Gastroesophageal sphincter (tissue), 4 donors: ENCODE data around the gene DENND1B. TPM values are rescaled to one million over a fixed set of nuclear protein-coding genes. Genes with fewer than 3 reads are reported as not detected.

ENCODE experiments used
- ATAC-seq: fragments of 150-250 bp; one replicate; pipeline ENCODE4 v1.9.1; 2016; ENCODE audit warnings: mild to moderate bottlenecking, moderate library complexity
- H3K27ac ChIP-seq, 4 donors: fragments of 200-600 bp; sonication (generic) in 3 of 4; 1 replicate in 3 of 4; 2 replicates in 1 of 4; pipeline ENCODE4 v1.5.1; 2016 to 2019
- H3K27me3 ChIP-seq: fragments of 200-600 bp; sonication (generic); one replicate; pipeline ENCODE4 v1.5.1; 2019
- H3K36me3 ChIP-seq, 2 donors: fragments of 200-600 bp; sonication (generic); one replicate each; pipeline ENCODE4 v1.5.1; 2019; ENCODE audit warnings: control low read depth in 1 of 2
- H3K4me1 ChIP-seq, 3 donors: fragments of 200-600 bp; sonication (generic); 1 replicate in 2 of 3; 2 replicates in 1 of 3; pipeline ENCODE4 v1.5.1; 2016 to 2019; ENCODE audit warnings: control low read depth in 2 of 3
- H3K4me3 ChIP-seq, 2 donors: fragments of 200-600 bp; sonication (generic); one replicate each; pipeline ENCODE4 v1.5.1; 2019; ENCODE audit warnings: mild to moderate bottlenecking in 1 of 2, moderate library complexity in 1 of 2
- H3K9me3 ChIP-seq, 3 donors: fragments of 200-600 bp; sonication (generic); one replicate each; pipeline ENCODE4 v1.5.1; 2017 to 2019; ENCODE audit warnings: control low read depth in 2 of 3
- EP300 ChIP-seq: sonication (generic); formaldehyde crosslinking; IDR thresholded peaks from one replicate; pipeline ENCODE4 v1.6.1; 2017; ENCODE audit warnings: antibody characterized with exemption, mild to moderate bottlenecking
- POLR2A ChIP-seq, 2 donors: fragments of 450-650 bp; IDR thresholded peaks; one replicate each; pipeline ENCODE4 v1.6.1; 2017; ENCODE audit warnings: antibody characterized with exemption in 2 of 2, mild to moderate bottlenecking in 2 of 2, moderate library complexity in 1 of 2
- POLR2AphosphoS5 ChIP-seq: sonication (generic); formaldehyde crosslinking; IDR thresholded peaks from one replicate; pipeline ENCODE4 v1.6.1; 2017; ENCODE audit warnings: antibody characterized with exemption
- WGBS, 2 donors: methylation state at CpG; one replicate each; pipeline ENCODE4 v1.1.5; 2018; ENCODE audit warnings: low coverage in 1 of 2; 5-methylcytosine and 5-hydroxymethylcytosine counted together
- total RNA-seq, 4 donors: library from RNA; depleted of rRNA; stranded (reverse); fragments of >200 nt; gene quantifications; one replicate each; pipeline ENCODE4 v1.1.0, GENCODE V29; 2016
- TF ChIP-seq, protein P1 (sequence below), 4 experiments: fragments of 200-600 bp in 2 of 4; fragments of 450-650 bp in 2 of 4; sonication (generic) in 1 of 4; IDR thresholded peaks; one replicate each; pipeline ENCODE4 v1.5.1; 2017 to 2019; ENCODE audit warnings: antibody characterized with exemption in 4 of 4, mild to moderate bottlenecking in 2 of 4, moderate library complexity in 2 of 4

The DENND1B gene
- total RNA-seq, 4 donors from 2014 or later, result 8.3 to 11.5 (median 8.8) TPM

DNA sequence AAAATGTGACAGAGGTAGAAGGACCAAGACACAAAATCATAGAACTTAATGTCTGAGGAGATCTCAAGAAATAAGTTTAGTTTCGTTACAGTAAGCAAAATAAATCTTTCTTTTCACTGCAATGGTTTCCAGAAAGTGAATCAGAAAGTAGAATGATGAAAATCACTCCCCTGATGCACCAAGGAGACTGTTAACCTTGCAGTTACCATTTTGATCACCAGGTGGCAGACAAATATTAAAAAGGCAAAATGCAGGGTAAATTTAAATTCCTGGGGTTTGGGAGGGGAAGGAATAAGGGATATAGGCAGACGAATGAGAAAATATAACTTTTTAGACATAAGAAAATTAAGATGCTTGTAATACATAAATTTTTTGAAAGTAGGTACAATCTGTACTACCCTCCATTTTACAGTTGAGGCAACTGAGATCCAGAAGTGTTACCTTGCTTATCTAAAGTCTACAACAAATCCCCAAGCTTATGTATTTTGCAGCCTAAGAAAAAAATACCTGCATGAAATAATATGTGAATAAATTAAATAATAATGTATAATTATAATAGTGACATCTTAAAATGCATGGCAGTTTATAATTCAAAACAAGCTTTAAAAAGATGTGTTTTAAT is 254.1 kb downstream of the DENND1B start:
- WGBS, 2 donors, result 43 to 51% methylated on average over 2 of the region's 2 CpGs
- TF ChIP-seq EP300 (no peak), POLR2A (IDR thresholded peaks at IDR 0.05) (no peak), POLR2AphosphoS5 (no peak)
- TF ChIP-seq, protein P1, sequence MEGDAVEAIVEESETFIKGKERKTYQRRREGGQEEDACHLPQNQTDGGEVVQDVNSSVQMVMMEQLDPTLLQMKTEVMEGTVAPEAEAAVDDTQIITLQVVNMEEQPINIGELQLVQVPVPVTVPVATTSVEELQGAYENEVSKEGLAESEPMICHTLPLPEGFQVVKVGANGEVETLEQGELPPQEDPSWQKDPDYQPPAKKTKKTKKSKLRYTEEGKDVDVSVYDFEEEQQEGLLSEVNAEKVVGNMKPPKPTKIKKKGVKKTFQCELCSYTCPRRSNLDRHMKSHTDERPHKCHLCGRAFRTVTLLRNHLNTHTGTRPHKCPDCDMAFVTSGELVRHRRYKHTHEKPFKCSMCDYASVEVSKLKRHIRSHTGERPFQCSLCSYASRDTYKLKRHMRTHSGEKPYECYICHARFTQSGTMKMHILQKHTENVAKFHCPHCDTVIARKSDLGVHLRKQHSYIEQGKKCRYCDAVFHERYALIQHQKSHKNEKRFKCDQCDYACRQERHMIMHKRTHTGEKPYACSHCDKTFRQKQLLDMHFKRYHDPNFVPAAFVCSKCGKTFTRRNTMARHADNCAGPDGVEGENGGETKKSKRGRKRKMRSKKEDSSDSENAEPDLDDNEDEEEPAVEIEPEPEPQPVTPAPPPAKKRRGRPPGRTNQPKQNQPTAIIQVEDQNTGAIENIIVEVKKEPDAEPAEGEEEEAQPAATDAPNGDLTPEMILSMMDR (IDR thresholded peaks at IDR 0.05), result peak in 1 of 4 experiments; percentile 57
- Histone ChIP-seq H3K4me3 (no peak overlapping the region), H3K4me1 (no peaks in the 10 kb centered on the region), H3K9me3 (no peaks in the 10 kb centered on the region), H3K27ac (no peak overlapping the region), H3K27me3 (no peaks in the 10 kb centered on the region), H3K36me3 (no peaks in the 10 kb centered on the region)
- ATAC-seq, result no peak

DNA sequence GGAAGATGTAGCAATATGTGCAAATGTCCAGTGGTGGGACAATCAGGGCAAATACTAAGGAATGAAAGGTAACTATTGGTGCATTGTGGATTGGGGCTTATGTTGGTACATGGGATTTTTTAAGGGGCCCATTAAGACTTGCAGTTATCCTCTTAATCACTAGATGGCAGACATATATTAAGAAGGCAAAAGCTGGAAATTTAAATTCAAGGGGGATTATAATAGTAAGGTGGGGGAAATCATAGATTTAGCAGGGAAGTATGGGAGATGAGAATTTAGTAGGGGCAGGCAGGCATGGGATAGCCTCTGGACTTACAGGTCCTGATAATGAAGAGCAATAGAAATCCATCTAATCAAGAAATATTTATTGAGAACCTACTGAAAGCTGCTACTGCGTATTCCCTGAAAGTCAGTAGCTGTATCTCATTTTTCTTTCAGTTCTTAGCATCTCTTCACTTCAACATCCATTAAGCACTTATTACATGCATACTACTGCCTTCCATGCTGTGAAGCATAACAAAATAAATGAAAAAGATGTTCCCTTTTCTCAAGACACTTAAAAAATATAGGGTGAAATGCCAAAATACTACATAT is 255.4 kb downstream of the DENND1B start:
- Histone ChIP-seq H3K4me1 (no peaks in the 10 kb centered on the region), H3K27ac (no peak overlapping the region), H3K27me3 (no peaks in the 10 kb centered on the region), H3K36me3 (no peaks in the 10 kb centered on the region), H3K4me3 (no peak overlapping the region), H3K9me3 (no peaks in the 10 kb centered on the region)
- TF ChIP-seq EP300 (no peak), POLR2AphosphoS5 (no peak), POLR2A (IDR thresholded peaks at IDR 0.05) (no peak)
- TF ChIP-seq, protein P1 (IDR thresholded peaks at IDR 0.05), result peak in 1 of 4 experiments; percentile 32
- WGBS, 2 donors, result 90 to 100% methylated on average over 1 of the region's 1 CpG
- ATAC-seq, result no peak

DNA sequence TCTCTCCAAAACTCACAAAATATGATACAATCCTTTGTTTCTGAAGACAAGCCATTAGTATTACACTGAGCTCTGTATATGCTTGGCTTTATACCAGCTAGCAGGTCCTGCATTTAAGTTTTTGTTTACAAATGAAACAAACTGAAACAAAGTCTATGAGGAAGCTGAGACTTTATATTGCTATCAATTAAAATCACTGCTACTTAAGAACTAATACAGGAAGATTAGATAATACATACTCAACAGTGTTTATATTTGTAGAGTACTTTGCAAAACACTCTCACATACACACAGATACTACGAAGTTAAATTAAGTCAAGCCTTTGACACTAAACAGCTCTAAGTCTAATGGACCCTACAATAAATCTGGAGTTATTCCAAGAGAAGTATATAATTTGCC is 259.9 kb downstream of the DENND1B start:
- WGBS, 2 donors, result 84 to 91% methylated on average over 1 of the region's 1 CpG
- no peaks in the 10 kb centered on the region for H3K9me3 ChIP-seq
- H3K4me3 ChIP-seq, result no peak overlapping the region
- H3K27ac ChIP-seq, result no peak overlapping the region
- peaks cover 0 to 15% of the 10 kb centered on the region in 2 donors for H3K36me3 ChIP-seq
- H3K4me1 ChIP-seq, result no peaks in the 10 kb centered on the region
- no peak for ATAC-seq
- no peak for TF ChIP-seq POLR2AphosphoS5
- no peak for TF ChIP-seq POLR2A (IDR thresholded peaks at IDR 0.05)
- TF ChIP-seq EP300, result no peak
- TF ChIP-seq, protein P1 (IDR thresholded peaks at IDR 0.05), result no peak
- H3K27me3 ChIP-seq, result no peaks in the 10 kb centered on the region

DNA sequence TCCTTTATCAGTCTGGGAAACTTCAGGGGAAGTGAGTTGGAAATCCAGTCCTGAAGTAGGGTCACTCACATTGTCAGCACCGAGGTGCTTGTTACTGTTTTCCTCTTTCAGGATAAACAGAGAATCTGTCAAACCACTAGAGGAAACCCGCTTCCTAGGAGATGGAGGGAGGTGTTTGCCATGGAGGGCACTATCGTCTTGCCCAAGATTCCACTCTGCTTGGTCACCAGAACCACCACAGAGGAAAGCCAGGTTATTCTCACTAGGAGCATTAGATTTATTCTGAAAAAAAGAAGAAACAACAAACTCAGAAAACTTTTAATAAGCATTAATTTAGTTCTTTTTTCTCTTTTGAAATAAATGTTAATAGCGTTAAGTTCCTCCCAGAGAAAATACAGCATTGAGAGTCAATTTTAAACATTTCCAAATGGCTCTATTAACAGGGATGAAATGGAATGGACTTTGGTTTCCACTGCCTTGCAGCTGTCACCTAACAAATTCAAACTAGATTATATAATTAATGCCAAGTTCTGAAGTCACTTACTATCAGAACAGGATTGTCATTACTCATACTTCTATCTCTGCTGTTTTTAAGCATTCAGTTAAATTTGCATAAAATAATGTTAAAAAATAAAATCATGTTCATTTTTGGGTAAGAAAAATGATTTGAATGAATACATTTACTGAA is 264.4 kb downstream of the DENND1B start:
- no peak for ATAC-seq

More for the DNA sequence above, 264.4 kb downstream of the DENND1B start:
- Histone ChIP-seq H3K4me1 (no peaks in the 10 kb centered on the region), H3K9me3 (no peaks in the 10 kb centered on the region), H3K4me3 (no peak overlapping the region), H3K27me3 (no peaks in the 10 kb centered on the region), H3K27ac (no peak overlapping the region), H3K36me3 (peaks cover 0 to 23% of the 10 kb centered on the region in 2 donors)
- no peak for TF ChIP-seq EP300
- no peak for TF ChIP-seq POLR2A (IDR thresholded peaks at IDR 0.05)
- TF ChIP-seq, protein P1 (IDR thresholded peaks at IDR 0.05), result no peak
- no peak for TF ChIP-seq POLR2AphosphoS5
- WGBS, 2 donors, result 82% methylated on average over 4 of the region's 4 CpGs
